ENCODE measurements around the gene TMEM108.

TMEM108 gene

DNA sequence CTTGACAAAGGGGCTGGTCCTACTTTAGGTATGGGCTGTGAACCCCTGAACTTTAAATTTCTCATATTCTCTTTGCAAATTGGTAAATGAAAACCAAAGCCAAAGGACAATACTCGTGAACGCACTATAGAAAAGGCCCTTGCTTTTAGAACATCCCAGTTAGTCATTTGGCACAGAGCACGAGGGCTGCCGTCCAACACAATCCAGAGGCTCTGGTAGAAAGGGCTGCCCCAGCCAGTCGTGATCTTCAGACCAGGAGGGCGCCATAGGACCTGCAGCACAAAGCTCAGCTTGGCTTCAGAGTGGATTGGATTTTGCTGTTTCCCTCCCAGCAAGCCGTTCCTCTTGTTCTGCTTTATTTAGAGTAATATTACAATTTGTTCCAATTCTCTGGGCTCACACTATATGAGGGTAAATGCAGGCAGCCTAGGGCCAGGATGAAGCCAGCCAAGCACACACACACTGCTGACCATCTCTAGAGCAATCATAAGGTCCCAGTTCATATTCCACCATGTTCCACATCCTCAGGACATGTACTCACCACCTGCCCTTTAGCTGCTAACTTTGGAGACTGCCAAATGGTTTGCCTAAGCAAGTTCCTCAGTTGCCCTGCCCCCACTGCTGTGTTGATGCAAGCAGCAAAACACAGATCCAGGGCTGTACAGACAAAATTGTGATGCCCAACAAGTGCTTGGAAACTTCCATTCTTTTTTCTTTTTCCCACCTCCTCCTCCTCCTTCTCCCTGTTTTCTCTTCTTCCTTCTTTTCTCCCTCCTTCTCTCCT is 355.7 kb downstream of the TMEM108 start:
- DNase-seq: no peak

GRCh38 chr3:133394561-133395311 is 356.5 kb downstream of the TMEM108 start:
- DNase-seq: no peak

DNA sequence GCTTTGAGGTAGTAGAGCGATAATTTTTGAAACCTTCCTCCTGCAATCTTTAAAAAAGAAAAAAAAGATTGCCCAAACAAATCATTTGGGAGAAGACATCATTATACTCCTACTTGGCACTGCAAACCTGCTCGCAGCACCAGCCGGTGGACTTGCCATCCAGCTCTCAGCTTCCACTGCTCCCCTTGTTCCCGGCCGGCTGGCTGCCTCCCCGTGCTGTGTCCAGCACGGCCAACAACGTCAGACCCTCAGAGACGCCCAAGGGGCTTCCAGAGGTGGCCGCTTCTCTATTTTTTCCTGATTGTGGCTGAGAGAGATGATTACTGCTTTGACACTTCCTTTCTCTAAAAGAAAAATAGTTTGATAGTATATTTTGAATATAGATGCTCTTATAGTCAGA is 358.7 kb downstream of the TMEM108 start:
- DNase-seq: no peak

DNA sequence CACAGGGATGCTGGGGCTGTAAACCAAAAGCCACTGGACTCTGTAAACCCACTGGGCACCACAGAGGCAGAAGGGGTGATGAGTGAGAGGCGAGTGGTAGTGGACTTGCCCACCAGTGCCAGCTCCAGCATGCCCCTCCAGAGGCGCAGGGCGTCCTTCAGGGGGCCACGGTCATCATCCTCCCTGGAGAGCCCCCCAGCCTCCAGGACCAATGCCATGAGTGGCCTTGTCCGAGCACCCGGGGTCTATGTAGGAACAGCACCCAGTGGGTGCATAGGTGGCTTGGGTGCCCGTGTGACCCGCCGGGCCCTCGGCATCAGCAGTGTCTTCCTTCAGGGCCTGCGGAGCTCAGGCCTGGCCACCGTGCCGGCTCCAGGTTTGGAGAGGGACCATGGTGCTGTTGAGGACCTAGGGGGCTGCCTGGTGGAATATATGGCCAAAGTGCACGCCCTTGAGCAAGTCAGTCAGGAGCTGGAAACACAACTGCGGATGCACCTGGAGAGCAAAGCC is 361.9 kb downstream of the TMEM108 start, which contains the start of gene BFSP2:
TSS of gene BFSP2 (plus strand) at position 51 of the 510 bp plus-strand sequence. CDS start at position 79, 28 bp downstream.
- DNase-seq: no peak

- no peak for DNase-seq
Observed at GRCh38 chr3:133401374-133402135, 363.4 kb downstream of the TMEM108 start.

- DNase-seq: no peak
Observed at GRCh38 chr3:133404920-133405319, 366.7 kb downstream of the TMEM108 start.

- no peak for DNase-seq
Observed at GRCh38 chr3:133408366-133408765, 370.2 kb downstream of the TMEM108 start.

DNA sequence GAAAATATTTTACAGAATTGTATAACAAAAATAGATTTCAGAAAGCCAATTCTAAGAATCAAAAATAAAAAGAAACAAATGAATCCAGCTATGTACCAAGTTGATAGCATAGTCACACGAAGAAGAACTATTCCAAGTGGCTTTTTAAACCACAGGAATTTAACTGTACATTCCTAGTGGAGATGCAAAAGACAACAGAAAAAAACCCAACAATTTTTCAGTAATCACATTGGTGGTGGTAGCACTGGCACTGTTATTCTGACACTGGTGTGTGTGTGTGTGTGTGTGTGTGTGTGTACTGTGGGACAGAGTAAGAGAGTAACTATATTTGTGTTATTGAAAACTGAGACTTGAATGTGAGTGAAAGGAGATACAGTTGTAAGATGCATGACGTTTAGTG is 370.8 kb downstream of the TMEM108 start:
- DNase-seq: no peak

DNA sequence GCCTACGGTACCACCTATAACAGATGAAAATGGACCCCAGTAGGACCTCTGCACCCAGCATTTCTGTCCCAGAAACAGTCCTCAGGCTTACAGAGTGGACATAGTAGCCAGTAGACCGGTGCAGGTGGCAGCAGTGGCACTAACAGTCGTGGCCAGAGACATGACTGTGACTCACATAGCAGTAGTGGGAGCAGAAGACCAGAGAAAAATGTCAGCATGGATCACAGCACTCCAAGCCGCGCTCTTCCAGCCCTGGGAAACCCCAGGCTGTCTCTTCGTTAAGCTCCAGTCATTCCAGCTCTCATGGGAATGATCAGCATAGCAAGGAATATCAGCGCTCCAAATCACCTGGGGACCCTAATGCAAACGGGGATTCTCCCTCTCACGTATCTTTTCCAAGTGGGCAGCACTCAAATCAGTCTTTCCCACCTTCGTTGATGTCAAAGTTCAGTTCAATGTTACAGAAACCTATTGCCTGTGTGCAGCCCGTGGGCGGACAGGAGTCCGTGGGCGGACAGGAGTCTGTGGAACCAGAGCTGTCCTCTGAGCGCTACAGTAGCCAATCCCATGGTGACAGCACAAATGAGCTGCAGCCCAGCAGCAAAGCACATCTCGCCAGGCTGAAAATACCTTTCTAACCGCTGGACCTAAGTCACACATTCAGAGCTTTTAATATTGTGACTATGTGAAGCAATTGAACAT is 372.2 kb downstream of the TMEM108 start:
- DNase-seq: no peak

GRCh38 chr3:133412183-133413132 is 374.3 kb downstream of the TMEM108 start:
- no peak for DNase-seq

DNA sequence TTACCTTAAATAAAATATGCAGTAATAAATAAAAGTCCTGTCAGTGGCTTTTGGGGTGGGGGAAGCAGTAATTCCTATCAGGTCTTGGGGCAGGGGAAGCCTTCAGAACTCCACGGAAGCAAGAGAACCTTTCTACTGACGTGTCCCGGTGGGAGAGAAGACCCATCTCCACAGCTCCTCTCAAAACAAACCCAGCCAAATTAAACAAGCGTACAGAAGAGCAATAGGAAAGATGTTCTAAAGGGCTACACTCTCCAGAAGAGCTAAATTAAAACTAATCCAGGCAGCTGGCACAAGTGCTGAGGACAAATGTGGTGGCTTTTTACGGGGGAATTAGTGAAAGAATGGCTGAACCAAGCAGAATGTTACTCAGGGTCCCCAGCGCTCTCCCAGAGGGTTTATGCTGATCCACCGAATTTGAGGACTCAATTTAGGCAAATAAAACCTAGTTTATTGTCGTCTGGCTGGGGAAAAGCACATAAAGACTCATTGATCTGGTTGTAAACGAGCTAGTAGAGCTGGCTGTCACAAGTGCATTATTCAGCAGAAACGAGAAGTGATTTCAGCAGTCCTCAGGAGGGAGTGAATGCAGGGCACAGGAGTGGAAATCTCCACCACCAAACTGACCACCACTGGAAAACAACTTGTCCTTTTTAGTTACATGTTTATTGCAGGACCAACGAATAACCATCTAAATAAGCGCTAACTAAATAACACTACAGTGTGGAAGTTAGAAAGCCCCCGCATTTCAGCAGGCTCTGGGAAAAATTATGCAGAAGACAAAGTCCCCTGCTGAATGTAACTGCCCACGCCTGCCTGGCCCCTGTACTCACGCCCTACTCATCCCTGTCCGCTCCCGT is 375.2 kb downstream of the TMEM108 start:
- DNase-seq: no peak

GRCh38 chr3:133414021-133414392 is 375.8 kb downstream of the TMEM108 start:
- DNase-seq: no peak

DNA sequence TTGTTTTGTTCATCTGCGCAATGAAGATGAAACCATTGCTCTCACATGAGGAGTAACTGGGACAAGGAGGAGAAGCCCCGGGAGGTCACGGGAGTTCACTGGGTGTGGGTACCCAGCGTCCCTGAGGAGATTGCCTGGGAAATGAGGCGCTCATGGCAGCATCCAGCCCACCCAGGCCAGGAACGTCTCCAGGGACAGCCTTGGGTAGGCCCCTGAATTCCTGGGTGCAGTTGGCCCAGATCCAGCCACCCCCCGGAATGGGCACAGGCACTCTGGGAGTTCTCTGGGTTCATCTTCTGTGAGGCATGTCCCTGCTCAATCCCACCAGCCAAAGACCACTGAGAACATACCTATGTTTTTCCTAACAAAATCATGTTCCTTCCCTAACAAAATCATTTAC is 380.2 kb downstream of the TMEM108 start:
- DNase-seq: no peak

DNA sequence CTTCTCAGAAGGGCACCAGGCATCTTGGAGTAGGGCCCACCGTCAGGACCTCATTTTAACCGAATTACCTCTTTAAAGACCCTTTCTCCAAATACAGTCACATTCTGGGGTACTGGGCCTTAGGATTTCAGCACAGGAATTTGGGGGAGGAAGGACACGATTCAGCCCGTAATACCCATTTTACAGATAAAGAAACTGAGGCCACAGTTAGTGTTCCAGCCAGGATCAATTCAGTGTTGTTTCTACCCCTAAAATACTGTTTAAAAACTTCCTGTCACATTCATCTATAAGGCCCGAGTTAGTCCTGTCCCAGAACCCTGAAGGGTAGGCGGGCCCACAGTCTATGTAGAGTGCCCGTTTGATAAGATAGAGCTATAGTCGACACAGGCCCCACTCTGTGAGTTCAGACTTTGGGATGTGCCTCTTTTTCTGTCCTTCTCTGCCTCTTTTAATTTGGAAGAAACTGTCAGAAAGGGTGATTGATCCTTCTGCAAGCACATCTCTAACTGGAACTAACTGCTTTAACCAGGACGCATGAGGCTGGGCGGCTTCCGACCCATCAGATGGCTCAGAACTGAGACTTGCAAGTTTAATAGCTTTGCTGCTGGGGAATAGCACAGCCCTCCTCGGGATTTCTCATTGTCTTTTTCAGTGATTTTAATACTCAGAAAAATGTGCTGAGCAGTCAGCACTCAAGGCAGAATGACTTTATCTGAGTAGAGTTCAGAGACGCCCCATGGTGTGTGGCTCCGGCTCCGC is 381.1 kb downstream of the TMEM108 start:
- no peak for DNase-seq

DNA sequence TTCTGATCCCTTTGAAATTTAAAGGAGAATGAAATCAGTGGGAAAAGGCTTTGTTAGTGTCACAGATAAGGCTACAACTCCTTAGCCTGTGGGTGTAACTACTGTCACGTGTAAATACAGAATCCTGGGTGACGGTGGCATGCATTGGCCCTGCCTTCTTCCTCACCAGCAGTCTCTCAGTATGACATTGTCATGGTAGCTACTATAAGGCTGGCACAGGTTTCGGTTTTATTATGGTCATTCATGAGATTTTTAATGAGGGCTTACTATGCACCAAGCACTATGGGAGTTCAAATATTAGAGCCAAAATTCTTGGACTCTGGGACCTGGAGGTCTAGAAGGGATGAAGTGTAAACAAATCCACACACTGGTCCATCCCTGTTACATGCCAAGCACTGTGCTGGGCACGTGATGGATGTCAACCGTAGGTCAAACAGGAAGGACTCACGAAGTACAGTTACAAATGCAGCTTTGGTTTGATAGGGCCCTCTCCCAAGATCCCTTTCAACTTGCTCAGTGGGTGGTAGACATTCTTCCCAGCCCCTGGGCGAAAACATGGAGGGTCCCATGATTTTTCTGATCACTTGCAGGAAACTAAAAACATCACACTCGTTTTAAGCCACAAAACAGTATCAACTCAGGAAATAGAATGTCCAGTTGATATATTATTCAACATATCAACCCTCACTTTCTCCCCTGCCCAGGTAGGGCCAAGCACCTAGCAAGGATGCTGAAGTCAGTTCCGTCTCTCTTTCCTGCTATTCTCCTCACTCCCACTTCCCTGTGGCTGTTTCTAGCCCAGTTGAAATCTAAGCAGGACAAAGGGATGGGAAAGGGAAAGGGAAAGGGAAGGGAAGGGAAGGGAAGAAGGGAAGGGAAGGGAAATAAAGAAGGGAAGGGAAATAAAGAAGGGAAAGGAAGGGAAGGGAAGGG is 387.0 kb downstream of the TMEM108 start:
- DNase-seq: no peak

- no peak for DNase-seq
Observed at GRCh38 chr3:133425898-133426297, 387.7 kb downstream of the TMEM108 start.

GRCh38 chr3:133426721-133427120 is 388.5 kb downstream of the TMEM108 start:
- no peak for DNase-seq

- no peak for DNase-seq
Observed at GRCh38 chr3:133428552-133428951, 390.4 kb downstream of the TMEM108 start.

Measured in activated naive CD4-positive, alpha-beta T cell treated with anti-CD3 and anti-CD28 coated beads, Interleukin-2, amount 50 U/mL, for 16 hours (primary cell).